SU-DHL-6 (cell line): Measurements from ENCODE around the gene CELF5.

ENCODE experiments used
- CTCF ChIP-seq: fragments of 200-600 bp; sonication (generic); IDR thresholded peaks from one replicate; pipeline ENCODE4 v1.5.1; 2017; ENCODE audit warnings: antibody characterized with exemption, mild to moderate bottlenecking, low read length, moderate library complexity; ENCODE audit not compliant: insufficient read depth, poor library complexity, severe bottlenecking
- EZH2phosphoT487 ChIP-seq: fragments of 200-600 bp; sonication (generic), shearing (Covaris generic); conservative IDR thresholded peaks from 2 replicates; pipeline ENCODE4 v1.6.1; 2018; ENCODE audit warnings: mild to moderate bottlenecking, antibody characterized with exemption, low read length, moderate library complexity, mixed read lengths

GRCh38 chr19:3282564-3282963 is 58.1 kb downstream of the CELF5 start:
- TF ChIP-seq CTCF (no peak), EZH2phosphoT487 (no peak)
